Suprapubic skin (tissue), 4 donors: Measurements from ENCODE around the gene HSD11B1L.

Experiments
- POLR2A ChIP-seq, 2 donors: fragments of 450-650 bp; IDR thresholded peaks; one replicate each; pipeline ENCODE4 v1.6.1; 2017; ENCODE audit warnings: antibody characterized with exemption in 2 of 2, mild to moderate bottlenecking in 2 of 2, moderate library complexity in 2 of 2
- POLR2AphosphoS5 ChIP-seq, 3 donors: sonication (generic); formaldehyde crosslinking; IDR thresholded peaks; one replicate each; pipeline ENCODE4 v1.6.1; 2017; ENCODE audit warnings: antibody characterized with exemption in 3 of 3
- TF ChIP-seq, protein P1 (sequence below), 2 donors: fragments of 200-600 bp in 1 of 2; fragments of 450-650 bp in 1 of 2; sonication (generic) in 1 of 2; IDR thresholded peaks; one replicate each; pipeline ENCODE4 v1.5.1; 2016 to 2019; ENCODE audit warnings: antibody characterized with exemption in 2 of 2, mild to moderate bottlenecking in 1 of 2, moderate library complexity in 1 of 2

DNA sequence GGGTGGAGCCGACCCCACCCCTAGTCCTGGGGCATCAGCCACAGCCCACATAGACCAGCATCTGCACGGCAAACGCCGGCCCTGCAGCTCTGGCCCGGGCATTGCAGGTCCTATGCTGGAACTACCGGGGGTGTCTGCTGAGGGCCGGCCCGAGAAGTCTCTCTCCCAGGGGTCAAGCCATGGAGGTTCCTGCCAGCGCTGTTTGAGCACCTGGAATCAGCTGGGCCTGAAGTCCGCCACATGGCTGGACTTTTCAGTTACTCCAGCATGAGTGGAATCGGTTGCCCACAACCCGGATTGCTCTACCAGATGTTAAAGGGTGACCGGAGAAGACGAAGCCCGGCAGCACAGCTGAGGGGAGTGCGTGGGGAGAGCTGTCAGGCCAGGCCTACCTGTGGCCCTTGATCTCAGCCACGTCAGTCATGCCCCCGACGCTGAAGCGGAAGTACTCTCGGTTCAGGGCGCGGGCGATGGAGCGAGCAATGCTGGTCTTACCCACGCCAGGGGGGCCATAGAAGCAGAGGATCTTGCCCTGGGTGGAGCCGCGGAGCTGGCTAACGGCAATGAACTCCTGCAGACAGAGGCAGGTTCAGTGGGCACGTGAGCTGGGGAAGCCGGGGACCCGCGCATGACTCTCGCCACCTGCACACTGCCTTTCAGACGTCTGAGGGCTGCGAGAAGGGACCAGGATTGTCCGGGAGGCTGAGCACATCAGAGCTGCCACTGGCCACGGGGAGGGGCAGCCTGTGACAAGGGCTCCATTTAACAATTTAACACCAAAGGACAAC is 18.0 kb downstream of the HSD11B1L start:
- no peak for TF ChIP-seq POLR2A (IDR thresholded peaks at IDR 0.05)
- TF ChIP-seq, protein P1, sequence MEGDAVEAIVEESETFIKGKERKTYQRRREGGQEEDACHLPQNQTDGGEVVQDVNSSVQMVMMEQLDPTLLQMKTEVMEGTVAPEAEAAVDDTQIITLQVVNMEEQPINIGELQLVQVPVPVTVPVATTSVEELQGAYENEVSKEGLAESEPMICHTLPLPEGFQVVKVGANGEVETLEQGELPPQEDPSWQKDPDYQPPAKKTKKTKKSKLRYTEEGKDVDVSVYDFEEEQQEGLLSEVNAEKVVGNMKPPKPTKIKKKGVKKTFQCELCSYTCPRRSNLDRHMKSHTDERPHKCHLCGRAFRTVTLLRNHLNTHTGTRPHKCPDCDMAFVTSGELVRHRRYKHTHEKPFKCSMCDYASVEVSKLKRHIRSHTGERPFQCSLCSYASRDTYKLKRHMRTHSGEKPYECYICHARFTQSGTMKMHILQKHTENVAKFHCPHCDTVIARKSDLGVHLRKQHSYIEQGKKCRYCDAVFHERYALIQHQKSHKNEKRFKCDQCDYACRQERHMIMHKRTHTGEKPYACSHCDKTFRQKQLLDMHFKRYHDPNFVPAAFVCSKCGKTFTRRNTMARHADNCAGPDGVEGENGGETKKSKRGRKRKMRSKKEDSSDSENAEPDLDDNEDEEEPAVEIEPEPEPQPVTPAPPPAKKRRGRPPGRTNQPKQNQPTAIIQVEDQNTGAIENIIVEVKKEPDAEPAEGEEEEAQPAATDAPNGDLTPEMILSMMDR (IDR thresholded peaks at IDR 0.05), result no peak
- TF ChIP-seq POLR2AphosphoS5 (IDR thresholded peaks at IDR 0.05), result no peak
